Vagina (tissue), 2 donors: ENCODE data around the gene GOLGA1.

Source experiments
- POLR2A ChIP-seq, 2 donors: fragments of 450-650 bp; IDR thresholded peaks; one replicate each; pipeline ENCODE4 v1.6.1; 2017; ENCODE audit warnings: antibody characterized with exemption in 2 of 2, mild to moderate bottlenecking in 2 of 2, moderate library complexity in 2 of 2
- POLR2AphosphoS5 ChIP-seq, 2 donors: sonication (generic); formaldehyde crosslinking; IDR thresholded peaks; one replicate each; pipeline ENCODE4 v1.9.0; 2017; ENCODE audit warnings: antibody characterized with exemption in 2 of 2, mild to moderate bottlenecking in 2 of 2, low read depth in 1 of 2; ENCODE audit not compliant: insufficient read depth in 1 of 2
- TF ChIP-seq, protein P1 (sequence below), 3 experiments: fragments of 450-650 bp in 2 of 3; fragments of 200-600 bp in 1 of 3; sonication (generic) in 1 of 3; IDR thresholded peaks; one replicate each; pipeline ENCODE4 v1.5.1; 2017 to 2019; ENCODE audit warnings: antibody characterized with exemption in 3 of 3, mild to moderate bottlenecking in 2 of 3, moderate library complexity in 2 of 3

DNA sequence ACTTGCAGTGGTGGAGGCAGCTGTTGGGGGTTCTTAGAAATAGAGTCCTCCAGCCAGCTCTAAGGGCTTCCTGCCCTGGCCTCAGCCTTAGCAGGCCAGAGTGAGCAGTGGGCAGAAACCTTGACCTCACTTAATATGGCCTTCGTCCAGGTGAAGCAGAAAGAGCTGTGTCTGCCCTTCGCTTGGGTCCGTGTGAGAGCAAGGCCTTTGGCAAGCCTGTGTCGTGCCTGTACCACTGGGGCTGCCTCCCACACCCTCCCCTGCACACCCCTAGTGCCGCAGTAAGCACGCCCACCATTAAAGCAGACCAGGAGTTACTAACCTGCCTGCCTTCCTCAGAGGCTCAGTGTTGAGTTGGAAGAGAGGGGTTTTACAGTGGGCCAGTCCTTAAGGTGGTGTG, 65.4 kb downstream of the GOLGA1 start:
- TF ChIP-seq, protein P1, sequence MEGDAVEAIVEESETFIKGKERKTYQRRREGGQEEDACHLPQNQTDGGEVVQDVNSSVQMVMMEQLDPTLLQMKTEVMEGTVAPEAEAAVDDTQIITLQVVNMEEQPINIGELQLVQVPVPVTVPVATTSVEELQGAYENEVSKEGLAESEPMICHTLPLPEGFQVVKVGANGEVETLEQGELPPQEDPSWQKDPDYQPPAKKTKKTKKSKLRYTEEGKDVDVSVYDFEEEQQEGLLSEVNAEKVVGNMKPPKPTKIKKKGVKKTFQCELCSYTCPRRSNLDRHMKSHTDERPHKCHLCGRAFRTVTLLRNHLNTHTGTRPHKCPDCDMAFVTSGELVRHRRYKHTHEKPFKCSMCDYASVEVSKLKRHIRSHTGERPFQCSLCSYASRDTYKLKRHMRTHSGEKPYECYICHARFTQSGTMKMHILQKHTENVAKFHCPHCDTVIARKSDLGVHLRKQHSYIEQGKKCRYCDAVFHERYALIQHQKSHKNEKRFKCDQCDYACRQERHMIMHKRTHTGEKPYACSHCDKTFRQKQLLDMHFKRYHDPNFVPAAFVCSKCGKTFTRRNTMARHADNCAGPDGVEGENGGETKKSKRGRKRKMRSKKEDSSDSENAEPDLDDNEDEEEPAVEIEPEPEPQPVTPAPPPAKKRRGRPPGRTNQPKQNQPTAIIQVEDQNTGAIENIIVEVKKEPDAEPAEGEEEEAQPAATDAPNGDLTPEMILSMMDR (IDR thresholded peaks at IDR 0.05): no peak
- TF ChIP-seq POLR2A (IDR thresholded peaks at IDR 0.05) (no peak), POLR2AphosphoS5 (IDR thresholded peaks at IDR 0.05; ENCODE audit: insufficient read depth in 1 of 2, low read depth in 1 of 2) (no peak)
